GM15510 (cell line): ENCODE data around the gene EFCC1.

ENCODE experiments used
- POLR2A ChIP-seq: IDR thresholded peaks from 3 replicates; pipeline ENCODE4 v1.6.1; 2011; ENCODE audit warnings: borderline replicate concordance; ENCODE audit not compliant: insufficient read length; ENCODE audit errors: extremely low read depth

EFCC1 gene

DNA sequence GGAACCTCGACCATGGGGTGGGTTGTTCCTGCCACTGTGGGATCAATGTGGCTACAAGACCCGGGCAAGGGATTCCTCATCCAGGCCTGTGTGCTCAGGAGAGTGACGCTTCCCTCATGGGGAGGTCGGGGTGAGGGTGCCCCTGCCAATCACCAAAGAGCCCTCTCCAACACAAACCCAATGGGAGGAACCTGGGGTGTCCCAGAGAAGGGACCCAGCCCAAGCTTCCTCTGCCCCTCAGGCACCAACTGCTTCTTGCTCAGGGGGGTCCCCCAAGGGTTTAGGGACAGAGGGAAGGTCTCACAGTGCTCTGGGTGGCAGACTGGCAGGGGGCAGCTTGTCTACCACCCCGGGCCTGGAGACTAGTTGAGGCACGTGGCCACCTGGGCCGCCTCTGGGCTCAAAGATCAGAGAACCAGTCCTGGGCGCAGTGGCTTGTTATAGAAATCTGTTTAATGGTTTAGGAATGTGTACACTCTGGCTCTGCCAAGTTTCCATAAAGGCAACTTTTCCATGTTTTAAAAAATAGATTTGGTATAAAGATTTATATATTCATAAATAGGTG lies 86.1 kb downstream of the EFCC1 start:
- TF ChIP-seq POLR2A = no peak
